ENCODE data around the gene PDE11A. TPM values are rescaled to one million over a fixed set of nuclear protein-coding genes. Genes with fewer than 3 reads are reported as not detected.

The PDE11A gene
- total RNA-seq, 1 experiment from 2014 or later: 0.13 TPM

- no peaks in the 10 kb centered on the region for H3K36me3 Mint-ChIP-seq (ENCODE audit: insufficient read depth in 1 of 3, low read depth in 3 of 3)
- H3K9me3 Mint-ChIP-seq: no peaks in the 10 kb centered on the region; a peak in 1 of 5 replicates
- Histone ChIP-seq H2BK120ac (ENCODE audit: low read depth, low read length, poor library complexity, severe bottlenecking) (no peak overlapping the region), H4K5ac (ENCODE audit: insufficient read length, low read depth, low read length) (no peak overlapping the region), H4K91ac (ENCODE audit: insufficient read length, low read depth, low read length) (no peak overlapping the region), H3K27ac (ENCODE audit: insufficient read length, low read depth, low read length) (no peak overlapping the region), H4K20me1 (ENCODE audit: control insufficient read depth, insufficient read depth, insufficient read length) (no peaks in the 10 kb centered on the region), H2BK15ac (ENCODE audit: low read depth, low read length) (no peak overlapping the region), H3K79me2 (ENCODE audit: insufficient read depth, low read length) (no peaks in the 10 kb centered on the region), H4K8ac (replicated peaks; ENCODE audit: insufficient read length, low read depth, low read length) (no peak overlapping the region), H3K79me1 (ENCODE audit: insufficient read depth, low read depth, low read length, poor library complexity, severe bottlenecking) (no peaks in the 10 kb centered on the region), H3K4me2 (ENCODE audit: insufficient read depth, insufficient read length, low read length) (no peak overlapping the region), H3K4me1 (ENCODE audit: insufficient read depth, low read length) (no peaks in the 10 kb centered on the region), H3K23ac (ENCODE audit: insufficient read length, low read depth, low read length) (no peak overlapping the region), H2BK12ac (ENCODE audit: insufficient read length, low read depth, low read length) (no peak overlapping the region), H3K18ac (ENCODE audit: insufficient read length, low read depth, low read length) (no peak overlapping the region), H2BK5ac (ENCODE audit: insufficient read length, low read length) (no peak overlapping the region), H3K4ac (ENCODE audit: low read depth, low read length) (no peak overlapping the region), H3T11ph (ENCODE audit: low read length) (no peak overlapping the region), H2BK20ac (ENCODE audit: low read depth, low read length, poor library complexity, severe bottlenecking) (no peak overlapping the region), H3K56ac (ENCODE audit: insufficient read length, low read depth, low read length) (no peak overlapping the region), H2AK5ac (ENCODE audit: insufficient read length, low read length) (no peak overlapping the region), H3K14ac (ENCODE audit: insufficient read depth, low read length) (no peak overlapping the region), H3K27me3 (ENCODE audit: insufficient read depth, low read length) (no peaks in the 10 kb centered on the region), H2AFZ (ENCODE audit: low read length) (no peak overlapping the region), H3K9ac (ENCODE audit: extremely low read depth, insufficient read length, low read length) (no peak overlapping the region), H3K9me3 (ENCODE audit: control insufficient read depth, low read depth, low read length) (no peaks in the 10 kb centered on the region), H3K23me2 (ENCODE audit: insufficient read length, low read depth, low read length, poor library complexity, severe bottlenecking) (no peaks in the 10 kb centered on the region)
- H3K27ac Mint-ChIP-seq: no peak overlapping the region
- DNase-seq: no peak
- no peaks in the 10 kb centered on the region for H3K4me1 Mint-ChIP-seq
- H3K4me3 Mint-ChIP-seq: no peak overlapping the region
- peaks cover 2% of the 10 kb centered on the region for H3K27me3 Mint-ChIP-seq (ENCODE audit: low read depth)
- no peak for TF ChIP-seq CTCF (conservative IDR thresholded peaks at IDR 0.05)
These were observed 70.5 kb downstream of the PDE11A start for GRCh38 chr2:178002038-178002437.
